ENCODE measurements around the gene PRR30.
A peak's percentile ranks its signal among the peaks of the same experiment; 100 is the strongest.

The PRR30 gene

GRCh38 chr2:27134781-27135477 is 4.3 kb downstream of the PRR30 start:
- DNase-seq (ENCODE audit: low read depth): no peak
- H3K4me3 ChIP-seq (ENCODE audit: low read length): peak overlapping the region; percentile 9
- TF ChIP-seq CTCF (conservative IDR thresholded peaks at IDR 0.05; ENCODE audit: low read depth, low read length): no peak

- DNase-seq (ENCODE audit: low read depth): peak; percentile 69
- peak; percentile 51 for TF ChIP-seq CTCF (conservative IDR thresholded peaks at IDR 0.05; ENCODE audit: low read depth, low read length)
- peak within 1 kb of the TSS; percentile 87 for H3K4me3 ChIP-seq (ENCODE audit: low read length)
Observed at GRCh38 chr2:27133905-27134780, 5.1 kb downstream of the PRR30 start, which contains the start of gene PREB. PREB (minus strand) TSS chr2:27134636; CDS start chr2:27134421, 215 bp downstream.

DNA sequence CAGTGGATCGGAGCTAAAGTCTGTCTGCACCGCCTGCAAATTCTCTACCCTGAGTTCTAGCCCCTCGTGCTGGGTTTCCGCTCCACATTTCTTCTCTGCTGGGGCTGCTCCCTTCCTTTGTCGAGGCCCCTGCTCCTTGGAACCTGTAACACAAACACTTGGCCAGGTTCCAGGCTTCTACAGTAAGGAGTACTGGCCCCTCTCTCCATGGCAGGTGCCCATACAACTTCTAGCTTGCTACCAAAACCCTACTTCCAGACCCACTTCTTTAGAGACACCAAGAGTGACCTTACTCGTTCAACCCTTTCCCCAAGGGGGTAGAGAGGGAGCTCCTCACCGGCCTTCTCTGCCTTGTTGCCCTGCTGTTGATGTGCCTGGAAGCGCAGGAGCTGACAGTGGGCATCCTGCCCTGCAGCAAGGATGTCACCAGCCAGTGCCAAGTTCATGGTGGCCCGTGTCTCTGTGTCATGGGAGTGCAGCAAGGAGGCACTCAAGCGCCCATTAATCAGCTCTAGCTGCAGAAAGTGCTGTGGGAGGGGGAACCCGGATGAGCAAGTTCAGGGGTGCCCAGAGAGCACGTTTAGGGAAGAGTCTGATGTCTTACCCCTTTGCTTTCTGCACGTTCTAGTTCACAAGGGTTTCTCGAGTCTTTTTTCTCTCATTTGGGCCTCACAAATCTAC is 5.9 kb downstream of the PRR30 start:
- no peak for DNase-seq (ENCODE audit: low read depth)
- TF ChIP-seq CTCF (conservative IDR thresholded peaks at IDR 0.05; ENCODE audit: low read depth, low read length): no peak
- H3K4me3 ChIP-seq (ENCODE audit: low read length): peak overlapping the region; percentile 87

DNA sequence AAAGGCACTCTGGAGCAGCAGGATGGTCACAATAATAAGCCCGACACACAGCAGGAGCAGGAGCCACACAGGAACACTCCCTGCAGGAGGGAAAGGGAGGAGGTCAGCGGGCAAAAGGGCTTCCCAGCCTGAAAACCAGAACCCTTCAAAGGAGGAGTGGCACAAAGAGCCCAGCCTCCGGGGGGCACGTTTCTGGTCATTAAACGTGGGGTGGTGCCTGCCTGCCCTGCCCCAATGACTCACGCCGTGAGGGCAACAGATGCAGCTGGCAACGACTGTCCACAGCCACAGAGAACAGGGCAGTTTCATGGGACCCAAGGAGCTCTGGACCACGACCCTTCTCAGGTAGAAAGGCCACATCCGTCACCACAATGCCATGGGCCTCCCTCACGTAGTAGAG is 7.8 kb downstream of the PRR30 start:
- no peak overlapping the region for H3K4me3 ChIP-seq (ENCODE audit: low read length)
- TF ChIP-seq CTCF (conservative IDR thresholded peaks at IDR 0.05; ENCODE audit: low read depth, low read length): no peak
- DNase-seq (ENCODE audit: low read depth): no peak

GRCh38 chr2:27130396-27130795 is 8.8 kb downstream of the PRR30 start:
- TF ChIP-seq CTCF (conservative IDR thresholded peaks at IDR 0.05; ENCODE audit: low read depth, low read length): no peak
- H3K4me3 ChIP-seq (ENCODE audit: low read length): no peak overlapping the region
- DNase-seq (ENCODE audit: low read depth): no peak

DNA sequence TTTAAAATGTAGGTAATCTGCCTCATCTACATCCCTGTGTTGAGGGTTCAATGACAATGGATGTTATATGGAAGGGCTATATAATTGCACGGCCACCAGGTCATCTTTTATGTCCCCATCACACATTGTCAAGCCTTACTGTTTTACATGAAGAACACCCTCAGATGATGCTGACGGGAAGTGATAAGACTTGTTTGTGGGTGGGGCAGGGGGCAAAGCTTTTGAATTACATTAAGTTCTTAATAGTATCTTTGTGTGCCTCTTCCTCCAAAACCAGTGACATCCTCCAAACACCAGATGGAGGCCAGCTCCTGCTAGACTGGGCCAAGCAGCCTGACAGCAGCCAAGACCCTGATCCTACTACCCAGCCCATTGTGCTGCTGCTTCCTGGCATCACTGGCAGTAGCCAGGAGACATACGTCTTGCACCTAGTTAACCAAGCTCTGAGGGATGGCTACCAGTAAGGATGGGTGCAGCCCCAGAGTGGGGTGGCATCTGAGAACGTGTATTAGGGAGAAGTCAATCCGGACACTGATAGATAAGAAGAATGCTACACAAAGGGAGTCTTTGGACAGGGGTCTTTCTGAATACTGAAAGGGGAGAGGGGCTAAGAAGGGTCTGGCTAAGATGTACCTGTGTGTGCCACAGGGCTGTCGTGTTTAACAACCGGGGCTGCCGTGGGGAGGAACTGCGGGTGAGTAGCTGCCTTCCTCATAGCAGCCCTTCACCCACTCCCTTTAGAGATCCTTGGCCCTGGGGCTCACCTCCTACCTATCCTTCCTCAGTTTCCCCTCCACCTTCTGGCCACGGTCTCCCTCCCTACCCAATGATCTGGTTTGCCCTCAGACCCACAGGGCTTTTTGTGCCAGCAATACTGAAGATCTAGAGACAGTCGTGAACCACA is 10.3 kb downstream of the PRR30 start:
- no peak for DNase-seq (ENCODE audit: low read depth)
- no peak overlapping the region for H3K4me3 ChIP-seq (ENCODE audit: low read length)
- TF ChIP-seq CTCF (conservative IDR thresholded peaks at IDR 0.05; ENCODE audit: low read depth, low read length): no peak

Data from retinal pigment epithelial cell (primary cell).